Measurements from ENCODE around the gene C11orf16.
A peak's percentile ranks its signal among the peaks of the same experiment; 100 is the strongest.
"Not testable (repeated sequence)": the region's sequence is repeated elsewhere in the genome, so short reads cannot be mapped to it uniquely, and the experiment has no call there.

The C11orf16 gene

GRCh38 chr11:8934742-8935488, 2.2 kb upstream of the C11orf16 start:
- no peak for DNase-seq

- no peak for DNase-seq
These were observed 1.2 kb upstream of the C11orf16 start for GRCh38 chr11:8933931-8934330.

GRCh38 chr11:8930456-8931175, 2.1 kb downstream of the C11orf16 start:
- no peak for DNase-seq

- no peak for DNase-seq
These were observed 3.6 kb downstream of the C11orf16 start for GRCh38 chr11:8928981-8929615.

- no peak for DNase-seq
These were observed 4.5 kb downstream of the C11orf16 start for GRCh38 chr11:8928205-8928604.

- no peak for DNase-seq
These were observed 5.5 kb downstream of the C11orf16 start for GRCh38 chr11:8927233-8927632.

- no peak for DNase-seq
These were observed 6.5 kb downstream of the C11orf16 start for GRCh38 chr11:8926236-8926635.

GRCh38 chr11:8925711-8926110, 7.0 kb downstream of the C11orf16 start:
- no peak for DNase-seq

- DNase-seq = no peak
These were observed 10.1 kb downstream of the C11orf16 start for GRCh38 chr11:8922691-8923090.

GRCh38 chr11:8917157-8917825, 15.5 kb downstream of the C11orf16 start:
- no peak for DNase-seq

- no peak for DNase-seq
These were observed 18.1 kb downstream of the C11orf16 start for GRCh38 chr11:8914661-8915018.

- DNase-seq = peak; percentile 45
These were observed 18.6 kb downstream of the C11orf16 start for GRCh38 chr11:8913961-8914660.

GRCh38 chr11:8911029-8911823, 21.5 kb downstream of the C11orf16 start, which contains the start of gene AKIP1:
AKIP1 (plus strand) TSS chr11:8911189; CDS start chr11:8911450, 261 bp downstream.
- DNase-seq = peak; percentile 72

- DNase-seq = no peak
These were observed 22.1 kb downstream of the C11orf16 start for GRCh38 chr11:8910649-8911026.

GRCh38 chr11:8908099-8908498, 24.6 kb downstream of the C11orf16 start:
- no peak for DNase-seq

- DNase-seq = no peak
These were observed 25.6 kb downstream of the C11orf16 start for GRCh38 chr11:8907116-8907515.

GRCh38 chr11:8905528-8906165, 27.1 kb downstream of the C11orf16 start:
- no peak for DNase-seq

- no peak for DNase-seq
These were observed 33.5 kb downstream of the C11orf16 start for GRCh38 chr11:8899119-8899753.

GRCh38 chr11:8891185-8891584, 41.6 kb downstream of the C11orf16 start:
- not testable (repeated sequence) for DNase-seq

GRCh38 chr11:8886322-8886721, 46.4 kb downstream of the C11orf16 start:
- DNase-seq = no peak

GRCh38 chr11:8881585-8881984, 51.2 kb downstream of the C11orf16 start:
- DNase-seq = not testable (repeated sequence)

Data from activated gamma-delta T cell treated with Interleukin-2 at 50 U/mL for 16 hours (primary cell).